HepG2 (cell line): Measurements from ENCODE around the gene PLA2G2E. TPM values are rescaled to one million over a fixed set of nuclear protein-coding genes. Genes with fewer than 3 reads are reported as not detected.

Experiments used
- ASH2L ChIP-seq: fragments of 300-600, 200-600 bp; sonication (generic); IDR thresholded peaks from 2 replicates; pipeline ENCODE4 v1.7.0; 2017; ENCODE audit warnings: low read depth, mild to moderate bottlenecking, moderate library complexity, mixed read lengths, low read length; ENCODE audit not compliant: insufficient read length
- EEA1 ChIP-seq: sonication (generic); formaldehyde crosslinking; IDR thresholded peaks from 2 replicates; pipeline ENCODE4 v1.5.1; 2020; ENCODE audit warnings: mild to moderate bottlenecking, missing genetic modification reagents, borderline replicate concordance
- ETV5 ChIP-seq: IDR thresholded peaks from 2 replicates; pipeline ENCODE4 v1.6.1; 2018; ENCODE audit warnings: missing biosample characterization, missing genetic modification reagents, inconsistent platforms, borderline replicate concordance
- ISL2 ChIP-seq: sonication (generic); formaldehyde crosslinking; IDR thresholded peaks from 2 replicates; pipeline ENCODE4 v1.5.0; 2020; ENCODE audit warnings: missing genetic modification reagents
- RORA ChIP-seq: sonication (generic); formaldehyde crosslinking; IDR thresholded peaks from 2 replicates; pipeline ENCODE4 v1.5.0; 2020; ENCODE audit warnings: mild to moderate bottlenecking, missing genetic modification reagents, moderate library complexity
- SP2 ChIP-seq: sonication (generic); formaldehyde crosslinking; IDR thresholded peaks from 2 replicates; pipeline ENCODE4 v1.5.1; 2020; ENCODE audit warnings: mild to moderate bottlenecking, missing genetic modification reagents
- SP4 ChIP-seq: sonication (generic); formaldehyde crosslinking; IDR thresholded peaks from 2 replicates; pipeline ENCODE4 v1.8.1; 2023; ENCODE audit warnings: mild to moderate bottlenecking, missing genetic modification reagents
- ZFP36 ChIP-seq: fragments of 150-350 bp; IDR thresholded peaks from 2 replicates; pipeline ENCODE4 v1.6.1; 2018; ENCODE audit warnings: borderline replicate concordance, low read length, low read depth; ENCODE audit not compliant: partially characterized antibody
- ZMAT3 ChIP-seq: sonication (generic); formaldehyde crosslinking; conservative IDR thresholded peaks from 2 replicates; pipeline ENCODE4 v1.7.0; 2021; ENCODE audit warnings: missing genetic modification reagents
- ZNF382 ChIP-seq: sonication (generic); formaldehyde crosslinking; IDR thresholded peaks from 2 replicates; pipeline ENCODE4 v1.5.0; 2020; ENCODE audit warnings: missing genetic modification reagents, mild to moderate bottlenecking, borderline replicate concordance
- ZNF546 ChIP-seq: sonication (generic); formaldehyde crosslinking; conservative IDR thresholded peaks from 2 replicates; pipeline ENCODE4 v1.8.1; 2023; ENCODE audit warnings: mild to moderate bottlenecking, missing genetic modification reagents
- ZSCAN31 ChIP-seq: sonication (generic); formaldehyde crosslinking; IDR thresholded peaks from 2 replicates; pipeline ENCODE4 v1.5.0; 2020; ENCODE audit warnings: low read depth, mild to moderate bottlenecking, missing genetic modification reagents
- ZSCAN9 ChIP-seq: IDR thresholded peaks from 2 replicates; pipeline ENCODE4 v1.6.1; 2016; ENCODE audit warnings: borderline replicate concordance
- polyA plus RNA-seq, 8 experiments: library from polyadenylated mRNA; depleted of rRNA in 3 of 8; stranded (reverse) in 7 of 8; unstranded in 1 of 8; fragments of >200 nt; fragmentation: Illumina TruSeq in 4 of 8; extraction: Trizol in 4 of 8; gene quantifications; 2 replicates each; pipeline versions ENCODE4 v1.2.1 to v1.2.3, GENCODE V29; 2011 to 2016; ENCODE audit warnings: low read depth in 4 of 8, missing spikeins in 1 of 8, mixed read lengths in 1 of 8; ENCODE audit not compliant: insufficient read depth in 1 of 8
- total RNA-seq, 5 experiments: library from RNA; depleted of rRNA; stranded (reverse); fragments of >200 nt; fragmentation: Illumina TruSeq; extraction: Trizol; gene quantifications; 2 replicates each; pipeline ENCODE4 v1.2.3, GENCODE V29; 2016; ENCODE audit warnings: low read depth in 1 of 5
- TF ChIP-seq, protein P1 (sequence below): sonication (generic); formaldehyde crosslinking; IDR thresholded peaks from 2 replicates; pipeline ENCODE4 v1.5.0; 2020; ENCODE audit warnings: missing genetic modification reagents
- TF ChIP-seq, protein P2 (sequence below): sonication (generic); formaldehyde crosslinking; IDR thresholded peaks from 2 replicates; pipeline ENCODE4 v1.8.1; 2022; ENCODE audit warnings: low read depth, mild to moderate bottlenecking, missing genetic modification reagents
- TF ChIP-seq, protein P3 (sequence below): IDR thresholded peaks from 2 replicates; pipeline ENCODE4 v1.6.1; 2016; ENCODE audit warnings: mild to moderate bottlenecking, missing biosample characterization, missing genetic modification reagents
- TF ChIP-seq, protein P4 (sequence below): IDR thresholded peaks from 2 replicates; pipeline ENCODE4 v1.6.1; 2012; ENCODE audit warnings: inconsistent platforms
- TF ChIP-seq, protein P5 (sequence below): sonication (generic); formaldehyde crosslinking; IDR thresholded peaks from 2 replicates; pipeline ENCODE4 v1.5.1; 2020; ENCODE audit warnings: mild to moderate bottlenecking, moderate library complexity, missing genetic modification reagents

Gene PLA2G2E
- total and polyA plus RNA-seq, 2 of the 13 experiments (the other 11 are each of a cell fraction or from before 2014, with no cell fraction given): not detected

DNA sequence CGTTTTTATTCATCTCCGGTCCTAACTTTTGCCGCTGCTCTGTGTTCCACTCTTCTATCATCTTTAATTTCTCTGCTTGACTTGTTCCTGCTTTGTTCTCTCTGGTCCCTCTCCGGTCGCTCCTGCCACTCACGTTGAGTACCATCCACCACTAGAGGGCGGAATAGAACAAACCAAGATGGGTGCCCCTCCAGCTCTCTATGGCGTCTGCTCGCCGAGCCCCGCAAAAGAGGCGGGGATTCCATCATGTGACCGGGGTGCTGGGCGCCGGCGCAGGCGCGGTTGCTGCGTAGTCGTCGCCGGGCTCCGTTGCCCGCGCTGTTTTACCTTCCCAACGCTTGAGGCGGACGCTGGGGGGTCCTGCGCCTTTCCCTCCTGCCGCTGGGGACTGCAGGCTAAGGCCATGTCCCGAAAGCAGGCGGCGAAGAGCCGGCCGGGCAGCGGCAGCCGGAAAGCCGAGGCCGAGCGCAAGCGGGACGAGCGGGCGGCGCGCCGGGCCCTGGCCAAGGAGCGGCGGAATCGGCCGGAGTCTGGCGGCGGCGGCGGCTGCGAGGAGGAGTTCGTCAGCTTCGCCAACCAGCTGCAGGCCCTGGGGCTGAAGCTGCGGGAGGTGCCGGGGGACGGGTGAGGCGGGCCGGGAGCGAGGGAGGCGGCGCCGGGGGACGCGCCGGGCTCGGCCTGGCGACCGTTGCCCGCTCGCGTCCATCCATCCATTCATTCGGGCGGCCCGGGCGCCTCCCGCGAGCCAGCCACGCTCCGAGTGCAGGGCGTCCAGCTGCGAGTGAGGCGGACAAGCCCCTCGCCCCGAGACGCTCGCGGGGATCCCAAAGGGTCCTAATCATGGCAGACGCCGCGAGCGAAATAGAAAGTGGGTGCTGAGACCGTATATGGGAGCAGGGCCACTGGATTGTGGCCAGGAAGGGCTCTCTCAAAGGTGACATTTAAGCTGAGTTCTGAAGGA, 41.0 kb downstream of the PLA2G2E start, which contains the start of gene OTUD3 (continued):
- TF ChIP-seq, protein P1, sequence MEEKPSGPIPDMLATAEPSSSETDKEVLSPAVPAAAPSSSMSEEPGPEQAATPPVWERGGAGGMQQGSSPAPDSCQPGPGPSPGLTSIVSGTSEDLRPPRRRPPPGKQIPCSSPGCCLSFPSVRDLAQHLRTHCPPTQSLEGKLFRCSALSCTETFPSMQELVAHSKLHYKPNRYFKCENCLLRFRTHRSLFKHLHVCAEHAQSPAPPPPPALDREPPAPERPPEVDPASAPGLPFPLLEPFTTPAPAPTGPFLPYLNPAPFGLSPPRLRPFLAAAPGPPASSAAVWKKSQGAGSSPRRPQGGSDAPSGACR (CRISPR knock-in tag): peak; percentile 88; the same call in 1 of the 2 replicates
- TF ChIP-seq ZNF382 (CRISPR knock-in tag) (no peak), ZMAT3 (CRISPR knock-in tag) (peak; percentile 94), ISL2 (CRISPR knock-in tag) (peak; percentile 47; the same call in 1 of the 2 replicates), ZNF546 (peak; percentile 76; the same call in 1 of the 2 replicates), ZSCAN9 (peak; percentile 44; the same call in 1 of the 2 replicates), EEA1 (0 out of 2 replicates have a peak, but pooled peaks have one; percentile 63), ZFP36 (no peak), RORA (CRISPR knock-in tag) (no peak), ASH2L (peak; percentile 85), ZSCAN31 (CRISPR knock-in tag) (peak; percentile 17; the same call in 1 of the 2 replicates), ETV5 (CRISPR knock-in tag) (0 out of 2 replicates have a peak, but pooled peaks have one; percentile 6), SP4 (CRISPR knock-in tag) (peak; percentile 87), SP2 (CRISPR knock-in tag) (no peak)
- TF ChIP-seq, protein P2, sequence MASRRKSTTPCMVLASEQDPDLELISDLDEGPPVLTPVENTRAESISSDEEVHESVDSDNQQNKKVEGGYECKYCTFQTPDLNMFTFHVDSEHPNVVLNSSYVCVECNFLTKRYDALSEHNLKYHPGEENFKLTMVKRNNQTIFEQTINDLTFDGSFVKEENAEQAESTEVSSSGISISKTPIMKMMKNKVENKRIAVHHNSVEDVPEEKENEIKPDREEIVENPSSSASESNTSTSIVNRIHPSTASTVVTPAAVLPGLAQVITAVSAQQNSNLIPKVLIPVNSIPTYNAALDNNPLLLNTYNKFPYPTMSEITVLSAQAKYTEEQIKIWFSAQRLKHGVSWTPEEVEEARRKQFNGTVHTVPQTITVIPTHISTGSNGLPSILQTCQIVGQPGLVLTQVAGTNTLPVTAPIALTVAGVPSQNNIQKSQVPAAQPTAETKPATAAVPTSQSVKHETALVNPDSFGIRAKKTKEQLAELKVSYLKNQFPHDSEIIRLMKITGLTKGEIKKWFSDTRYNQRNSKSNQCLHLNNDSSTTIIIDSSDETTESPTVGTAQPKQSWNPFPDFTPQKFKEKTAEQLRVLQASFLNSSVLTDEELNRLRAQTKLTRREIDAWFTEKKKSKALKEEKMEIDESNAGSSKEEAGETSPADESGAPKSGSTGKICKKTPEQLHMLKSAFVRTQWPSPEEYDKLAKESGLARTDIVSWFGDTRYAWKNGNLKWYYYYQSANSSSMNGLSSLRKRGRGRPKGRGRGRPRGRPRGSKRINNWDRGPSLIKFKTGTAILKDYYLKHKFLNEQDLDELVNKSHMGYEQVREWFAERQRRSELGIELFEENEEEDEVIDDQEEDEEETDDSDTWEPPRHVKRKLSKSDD (CRISPR knock-in tag): peak; percentile 53; the same call in 1 of the 2 replicates
- TF ChIP-seq, protein P3, sequence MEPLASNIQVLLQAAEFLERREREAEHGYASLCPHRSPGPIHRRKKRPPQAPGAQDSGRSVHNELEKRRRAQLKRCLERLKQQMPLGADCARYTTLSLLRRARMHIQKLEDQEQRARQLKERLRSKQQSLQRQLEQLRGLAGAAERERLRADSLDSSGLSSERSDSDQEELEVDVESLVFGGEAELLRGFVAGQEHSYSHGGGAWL (CRISPR knock-in tag): peak; percentile 80; the same call in 1 of the 2 replicates
- TF ChIP-seq, protein P4, sequence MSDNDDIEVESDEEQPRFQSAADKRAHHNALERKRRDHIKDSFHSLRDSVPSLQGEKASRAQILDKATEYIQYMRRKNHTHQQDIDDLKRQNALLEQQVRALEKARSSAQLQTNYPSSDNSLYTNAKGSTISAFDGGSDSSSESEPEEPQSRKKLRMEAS: peak; percentile 85
- TF ChIP-seq, protein P5, sequence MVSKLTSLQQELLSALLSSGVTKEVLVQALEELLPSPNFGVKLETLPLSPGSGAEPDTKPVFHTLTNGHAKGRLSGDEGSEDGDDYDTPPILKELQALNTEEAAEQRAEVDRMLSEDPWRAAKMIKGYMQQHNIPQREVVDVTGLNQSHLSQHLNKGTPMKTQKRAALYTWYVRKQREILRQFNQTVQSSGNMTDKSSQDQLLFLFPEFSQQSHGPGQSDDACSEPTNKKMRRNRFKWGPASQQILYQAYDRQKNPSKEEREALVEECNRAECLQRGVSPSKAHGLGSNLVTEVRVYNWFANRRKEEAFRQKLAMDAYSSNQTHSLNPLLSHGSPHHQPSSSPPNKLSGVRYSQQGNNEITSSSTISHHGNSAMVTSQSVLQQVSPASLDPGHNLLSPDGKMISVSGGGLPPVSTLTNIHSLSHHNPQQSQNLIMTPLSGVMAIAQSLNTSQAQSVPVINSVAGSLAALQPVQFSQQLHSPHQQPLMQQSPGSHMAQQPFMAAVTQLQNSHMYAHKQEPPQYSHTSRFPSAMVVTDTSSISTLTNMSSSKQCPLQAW (CRISPR knock-in tag): peak; percentile 88
